GM12878 (cell line): Measurements from ENCODE around the gene HOXD12.

ENCODE experiments used
- ATF3 ChIP-seq: IDR thresholded peaks from 2 replicates; pipeline ENCODE4 v1.6.1; 2011; ENCODE audit warnings: low read depth, mild to moderate bottlenecking, low read length, moderate library complexity, borderline replicate concordance; ENCODE audit errors: extremely low read depth
- CEBPB ChIP-seq, 2 experiments: fragments of 150-350 bp in 1 of 2; IDR thresholded peaks; 2 replicates each; pipeline ENCODE4 v1.6.1; 2012 to 2014; ENCODE audit warnings: low read depth in 2 of 2, low read length in 2 of 2, borderline replicate concordance in 1 of 2, inconsistent platforms in 1 of 2
- CHD1 ChIP-seq: IDR thresholded peaks from 2 replicates; pipeline ENCODE4 v1.6.1; 2012; ENCODE audit warnings: low read depth, low read length, improper control_type of control experiment
- CTCF ChIP-seq, 3 experiments: IDR thresholded peaks in 2 of 3; conservative IDR thresholded peaks in 1 of 3; 2 replicates each; pipeline ENCODE4 v1.5.1; 2011; ENCODE audit warnings: low read depth in 3 of 3, low read length in 3 of 3, mild to moderate bottlenecking in 3 of 3, control low read depth in 2 of 3, moderate library complexity in 2 of 3, inconsistent platforms in 1 of 3, mixed read lengths in 1 of 3; ENCODE audit not compliant: control insufficient read depth in 2 of 3, insufficient read depth in 1 of 3; ENCODE audit errors: extremely low read depth in 1 of 3
- EGR1 ChIP-seq, 2 experiments: IDR thresholded peaks; 1 replicate in 1 of 2; 2 replicates in 1 of 2; pipeline ENCODE4 v1.6.1; 2011 to 2012; ENCODE audit warnings: low read depth in 2 of 2, low read length in 2 of 2, borderline replicate concordance in 1 of 2, mild to moderate bottlenecking in 1 of 2, moderate library complexity in 1 of 2
- EZH2 ChIP-seq: IDR thresholded peaks from 2 replicates; pipeline ENCODE4 v1.6.1; 2012; ENCODE audit warnings: low read depth, mild to moderate bottlenecking, control low read depth, inconsistent platforms, low read length, borderline replicate concordance; ENCODE audit not compliant: control insufficient read depth
- MAX ChIP-seq: IDR thresholded peaks from 2 replicates; pipeline ENCODE4 v1.6.1; 2012; ENCODE audit warnings: low read depth, low read length, improper control_type of control experiment
- MEF2A ChIP-seq: IDR thresholded peaks from 2 replicates; pipeline ENCODE4 v1.6.1; 2011; ENCODE audit warnings: low read depth, mild to moderate bottlenecking, low read length, moderate library complexity; ENCODE audit not compliant: insufficient read depth
- NR2C1 ChIP-seq: fragments of 450-650 bp; IDR thresholded peaks from 2 replicates; pipeline ENCODE4 v1.6.1; 2017; ENCODE audit warnings: antibody characterized with exemption, mild to moderate bottlenecking, moderate library complexity
- NR2C2 ChIP-seq: IDR thresholded peaks from 2 replicates; pipeline ENCODE4 v1.6.1; 2011; ENCODE audit warnings: borderline replicate concordance, low read depth; ENCODE audit not compliant: control insufficient read depth, insufficient read length
- SP1 ChIP-seq: IDR thresholded peaks from one replicate; pipeline ENCODE4 v1.6.1; 2011; ENCODE audit warnings: low read depth, low read length
- USF1 ChIP-seq: IDR thresholded peaks from 2 replicates; pipeline ENCODE4 v1.6.1; 2011; ENCODE audit warnings: borderline replicate concordance, low read depth, mild to moderate bottlenecking, moderate library complexity, mixed read lengths, low read length; ENCODE audit not compliant: insufficient read depth; ENCODE audit errors: extremely low read length

GRCh38 chr2:176121190-176122051, 21.8 kb downstream of the HOXD12 start:
- TF ChIP-seq CEBPB (IDR thresholded peaks at IDR 0.05; ENCODE audit: borderline replicate concordance in 1 of 2, low read depth in 2 of 2, low read length in 2 of 2) (no peak), CTCF (IDR thresholded peaks at IDR 0.05 in 2 of 3, conservative IDR thresholded peaks at IDR 0.05 in 1 of 3; ENCODE audit: control insufficient read depth in 2 of 3, extremely low read depth in 1 of 3, insufficient read depth in 1 of 3, low read depth in 3 of 3, low read length in 3 of 3) (no peak), EZH2 (no peak), USF1 (no peak), SP1 (no peak), ATF3 (no peak), MAX (no peak), EGR1 (IDR thresholded peaks at IDR 0.05; ENCODE audit: borderline replicate concordance in 1 of 2, low read depth in 2 of 2, low read length in 2 of 2) (no peak), NR2C1 (no peak), NR2C2 (no peak), CHD1 (no peak), MEF2A (no peak)
